ENCODE results near the gene ACSS3. TPM values are rescaled to one million over a fixed set of nuclear protein-coding genes. Genes with fewer than 3 reads are reported as not detected.

ACSS3 gene
- total and polyA plus RNA-seq, 10 of the 15 experiments (the other 5 are each of a cell fraction or from before 2014, with no cell fraction given) = 0.06 to 0.31 TPM; not detected in 8

DNA sequence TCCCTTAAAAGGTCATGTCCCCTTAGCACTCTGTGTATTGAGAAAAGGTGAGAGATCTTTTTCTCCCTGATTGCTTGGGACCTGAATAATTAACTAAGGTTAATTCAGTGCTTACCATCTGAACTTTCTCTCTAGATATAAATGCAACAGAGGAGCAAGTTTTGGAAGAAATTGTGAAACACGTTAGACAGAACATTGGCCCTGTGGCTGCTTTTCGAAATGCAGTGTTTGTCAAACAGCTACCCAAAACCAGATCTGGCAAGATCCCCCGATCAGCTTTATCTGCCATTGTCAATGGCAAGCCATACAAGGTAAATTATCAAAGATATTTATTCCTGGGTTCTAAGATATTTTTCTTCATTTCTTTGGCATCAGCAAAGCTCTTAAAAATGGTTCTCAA lies 175.5 kb downstream of the ACSS3 start (continued):
- TF ChIP-seq, protein P1, sequence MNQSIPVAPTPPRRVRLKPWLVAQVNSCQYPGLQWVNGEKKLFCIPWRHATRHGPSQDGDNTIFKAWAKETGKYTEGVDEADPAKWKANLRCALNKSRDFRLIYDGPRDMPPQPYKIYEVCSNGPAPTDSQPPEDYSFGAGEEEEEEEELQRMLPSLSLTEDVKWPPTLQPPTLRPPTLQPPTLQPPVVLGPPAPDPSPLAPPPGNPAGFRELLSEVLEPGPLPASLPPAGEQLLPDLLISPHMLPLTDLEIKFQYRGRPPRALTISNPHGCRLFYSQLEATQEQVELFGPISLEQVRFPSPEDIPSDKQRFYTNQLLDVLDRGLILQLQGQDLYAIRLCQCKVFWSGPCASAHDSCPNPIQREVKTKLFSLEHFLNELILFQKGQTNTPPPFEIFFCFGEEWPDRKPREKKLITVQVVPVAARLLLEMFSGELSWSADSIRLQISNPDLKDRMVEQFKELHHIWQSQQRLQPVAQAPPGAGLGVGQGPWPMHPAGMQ (IDR thresholded peaks at IDR 0.05; ENCODE audit: borderline replicate concordance) = no peak

DNA sequence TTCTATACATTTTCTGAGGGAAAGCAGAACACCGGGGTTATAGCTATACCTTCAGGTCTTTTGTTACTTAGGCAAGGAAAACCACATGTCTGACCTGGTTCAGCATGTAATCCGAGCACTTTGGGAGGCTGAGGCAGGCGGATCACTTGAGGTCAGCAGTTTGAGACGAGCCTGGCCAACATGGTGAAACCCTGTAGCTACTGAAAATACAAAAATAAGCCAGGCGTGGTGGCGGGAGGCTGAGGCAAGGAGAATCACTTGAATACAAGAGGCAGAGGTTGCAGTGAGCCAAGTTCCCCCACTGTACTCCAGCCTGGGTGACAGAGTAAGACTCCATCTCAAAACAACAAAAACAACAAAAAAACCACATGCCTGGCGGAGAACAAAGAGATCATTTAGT lies 177.6 kb downstream of the ACSS3 start:
- Histone ChIP-seq H4K20me1 (ENCODE audit: control insufficient read depth, insufficient read depth) (no peaks in the 10 kb centered on the region), H3K79me2 (ENCODE audit: control insufficient read depth, insufficient read depth, low read length) (no peaks in the 10 kb centered on the region), H3K9me3 (replicated peaks; ENCODE audit: control insufficient read depth, insufficient read depth, low read length) (no peaks in the 10 kb centered on the region), H3K27ac (ENCODE audit: control insufficient read depth, insufficient read depth) (no peak overlapping the region), H3K27me3 (replicated peaks in 1 of 2; ENCODE audit: control insufficient read depth in 2 of 2, insufficient read depth in 2 of 2, low read length in 1 of 2) (no peaks in the 10 kb centered on the region), H3K4me2 (ENCODE audit: control insufficient read depth, insufficient read depth) (no peak overlapping the region), H3K4me3 (no peak overlapping the region), H2AFZ (ENCODE audit: control insufficient read depth, low read depth, low read length) (no peak overlapping the region), H3K4me1 (ENCODE audit: control insufficient read depth, insufficient read depth, low read length) (no peaks in the 10 kb centered on the region), H3K9ac (ENCODE audit: control insufficient read depth, insufficient read depth, low read length) (no peak overlapping the region), H3K36me3 (ENCODE audit: control insufficient read depth in 2 of 2, insufficient read depth in 2 of 2, low read length in 1 of 2) (no peaks in the 10 kb centered on the region)
- WGBS (ENCODE audit: insufficient coverage, insufficient replicate concordance, low lambda C conversion rate, missing lambda C conversion rate) = 31% methylated on average over 7 of the region's 7 CpGs
- ChIA-PET CTCF (no interaction called here), RAD21 (ENCODE audit: unreplicated experiment) (no interaction called here), SMC1A (ENCODE audit: uncharacterized antibody, unreplicated experiment) (no interaction called here), POLR2A (no interaction called here)
- intact Hi-C loops (cut with micrococcal nuclease; ENCODE audit: unreplicated experiment) = no loop called here
- FAIRE-seq (no peak), DNase-seq (ENCODE audit: low read depth, low spot score) (no peak), ATAC-seq (no peak)
- BruUV-seq (replicated peaks) = no TSS peak
- in situ Hi-C loops (cut with MboI) = no loop called here
- TF ChIP-seq SMAD1 (IDR thresholded peaks at IDR 0.05; ENCODE audit: low read depth, partially characterized antibody) (no peak), YBX1 (IDR thresholded peaks at IDR 0.05) (no peak), CBFB (IDR thresholded peaks at IDR 0.05; ENCODE audit: low read depth) (no peak), CEBPB (IDR thresholded peaks at IDR 0.05; ENCODE audit: borderline replicate concordance in 1 of 2, low read depth in 2 of 2, low read length in 2 of 2) (no peak), EGR1 (IDR thresholded peaks at IDR 0.05; ENCODE audit: borderline replicate concordance in 1 of 2, low read depth in 2 of 2, low read length in 2 of 2) (no peak), CREB1 (IDR thresholded peaks at IDR 0.05; ENCODE audit: low read depth) (no peak), SIX5 (IDR thresholded peaks at IDR 0.05; ENCODE audit: low read depth, low read length, severe bottlenecking) (no peak), PAX5 (IDR thresholded peaks at IDR 0.05; ENCODE audit: borderline replicate concordance, low read depth, low read length) (no peak), SP1 (IDR thresholded peaks at IDR 0.05; ENCODE audit: low read depth, low read length) (no peak), HCFC1 (IDR thresholded peaks at IDR 0.05; ENCODE audit: low read length) (no peak), NFYA (IDR thresholded peaks at IDR 0.05; ENCODE audit: borderline replicate concordance, low read depth, low read length) (no peak), POLR2AphosphoS5 (IDR thresholded peaks at IDR 0.05; ENCODE audit: low read length) (no peak), CBX3 (IDR thresholded peaks at IDR 0.05; ENCODE audit: borderline replicate concordance, low read depth) (no peak)
- TF ChIP-seq, protein P2, sequence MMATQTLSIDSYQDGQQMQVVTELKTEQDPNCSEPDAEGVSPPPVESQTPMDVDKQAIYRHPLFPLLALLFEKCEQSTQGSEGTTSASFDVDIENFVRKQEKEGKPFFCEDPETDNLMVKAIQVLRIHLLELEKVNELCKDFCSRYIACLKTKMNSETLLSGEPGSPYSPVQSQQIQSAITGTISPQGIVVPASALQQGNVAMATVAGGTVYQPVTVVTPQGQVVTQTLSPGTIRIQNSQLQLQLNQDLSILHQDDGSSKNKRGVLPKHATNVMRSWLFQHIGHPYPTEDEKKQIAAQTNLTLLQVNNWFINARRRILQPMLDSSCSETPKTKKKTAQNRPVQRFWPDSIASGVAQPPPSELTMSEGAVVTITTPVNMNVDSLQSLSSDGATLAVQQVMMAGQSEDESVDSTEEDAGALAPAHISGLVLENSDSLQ (IDR thresholded peaks at IDR 0.05) = no peak
- TF ChIP-seq, protein P3, sequence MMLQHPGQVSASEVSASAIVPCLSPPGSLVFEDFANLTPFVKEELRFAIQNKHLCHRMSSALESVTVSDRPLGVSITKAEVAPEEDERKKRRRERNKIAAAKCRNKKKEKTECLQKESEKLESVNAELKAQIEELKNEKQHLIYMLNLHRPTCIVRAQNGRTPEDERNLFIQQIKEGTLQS (IDR thresholded peaks at IDR 0.05; ENCODE audit: borderline replicate concordance, extremely low read depth, low read depth, low read length) = no peak
- TF ChIP-seq, protein P4, sequence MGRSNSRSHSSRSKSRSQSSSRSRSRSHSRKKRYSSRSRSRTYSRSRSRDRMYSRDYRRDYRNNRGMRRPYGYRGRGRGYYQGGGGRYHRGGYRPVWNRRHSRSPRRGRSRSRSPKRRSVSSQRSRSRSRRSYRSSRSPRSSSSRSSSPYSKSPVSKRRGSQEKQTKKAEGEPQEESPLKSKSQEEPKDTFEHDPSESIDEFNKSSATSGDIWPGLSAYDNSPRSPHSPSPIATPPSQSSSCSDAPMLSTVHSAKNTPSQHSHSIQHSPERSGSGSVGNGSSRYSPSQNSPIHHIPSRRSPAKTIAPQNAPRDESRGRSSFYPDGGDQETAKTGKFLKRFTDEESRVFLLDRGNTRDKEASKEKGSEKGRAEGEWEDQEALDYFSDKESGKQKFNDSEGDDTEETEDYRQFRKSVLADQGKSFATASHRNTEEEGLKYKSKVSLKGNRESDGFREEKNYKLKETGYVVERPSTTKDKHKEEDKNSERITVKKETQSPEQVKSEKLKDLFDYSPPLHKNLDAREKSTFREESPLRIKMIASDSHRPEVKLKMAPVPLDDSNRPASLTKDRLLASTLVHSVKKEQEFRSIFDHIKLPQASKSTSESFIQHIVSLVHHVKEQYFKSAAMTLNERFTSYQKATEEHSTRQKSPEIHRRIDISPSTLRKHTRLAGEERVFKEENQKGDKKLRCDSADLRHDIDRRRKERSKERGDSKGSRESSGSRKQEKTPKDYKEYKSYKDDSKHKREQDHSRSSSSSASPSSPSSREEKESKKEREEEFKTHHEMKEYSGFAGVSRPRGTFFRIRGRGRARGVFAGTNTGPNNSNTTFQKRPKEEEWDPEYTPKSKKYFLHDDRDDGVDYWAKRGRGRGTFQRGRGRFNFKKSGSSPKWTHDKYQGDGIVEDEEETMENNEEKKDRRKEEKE (IDR thresholded peaks at IDR 0.05) = no peak
